Measurements from ENCODE around the gene INTS3.
"Not testable (repeated sequence)": the region's sequence is repeated elsewhere in the genome, so short reads cannot be mapped to it uniquely, and the experiment has no call there.

INTS3 gene

GRCh38 chr1:153779781-153780541, 52.1 kb downstream of the INTS3 start:
- no peak for DNase-seq (ENCODE audit: low read depth)

- DNase-seq (ENCODE audit: low read depth): no peak
Measured at GRCh38 chr1:153780551-153780950, 52.7 kb downstream of the INTS3 start.

GRCh38 chr1:153782648-153783047, 54.8 kb downstream of the INTS3 start:
- DNase-seq (ENCODE audit: low read depth): not testable (repeated sequence)

DNA sequence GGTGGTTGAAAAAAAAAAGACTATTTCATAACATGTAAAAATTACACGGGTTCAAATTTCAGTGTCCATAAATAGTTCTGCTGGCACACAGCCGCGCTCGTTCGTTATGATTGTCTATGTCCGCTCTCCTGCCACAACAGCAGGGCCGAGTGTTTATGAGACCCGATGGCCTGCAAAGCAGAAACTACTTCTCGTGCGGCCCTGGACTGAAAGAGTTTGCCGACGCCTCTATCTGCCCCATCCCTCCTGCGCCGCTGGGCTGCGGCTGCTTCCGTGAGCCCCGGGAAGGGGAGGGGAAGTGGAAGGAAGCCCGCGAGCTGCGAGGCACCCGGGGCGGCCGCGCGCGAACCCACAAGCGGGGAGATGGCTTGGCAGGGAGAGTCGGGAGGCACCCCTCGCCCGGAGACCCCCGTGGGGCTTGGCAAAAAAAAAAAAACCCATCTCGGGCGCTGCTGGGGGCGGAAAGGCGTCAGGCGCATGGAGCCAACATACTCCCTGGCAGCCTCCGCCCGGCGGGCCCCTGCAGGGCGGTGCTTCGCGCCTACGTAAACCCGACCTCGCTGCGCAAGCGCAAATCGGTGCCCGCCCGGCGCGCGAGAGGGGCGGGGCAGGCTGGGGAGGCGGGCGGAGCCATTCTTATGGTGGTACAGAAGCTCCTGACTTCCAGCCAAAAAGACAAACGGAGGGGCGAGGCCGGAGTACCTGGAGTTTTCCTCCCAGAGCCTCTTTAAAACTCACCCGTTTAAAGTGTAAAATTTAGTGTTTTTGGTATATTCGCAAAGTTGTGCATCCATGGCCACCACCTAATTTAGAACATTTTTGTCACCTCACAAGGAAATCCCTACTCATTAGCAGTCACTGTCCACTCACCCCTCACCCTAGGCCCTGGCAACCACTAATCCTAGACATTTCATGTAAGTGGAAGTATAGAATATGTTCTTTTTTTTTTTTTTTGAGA, 55.7 kb downstream of the INTS3 start:
- peak; percentile 87 for DNase-seq (ENCODE audit: low read depth)

- DNase-seq (ENCODE audit: low read depth): no peak
Measured at GRCh38 chr1:153786038-153786790, 58.4 kb downstream of the INTS3 start.

DNA sequence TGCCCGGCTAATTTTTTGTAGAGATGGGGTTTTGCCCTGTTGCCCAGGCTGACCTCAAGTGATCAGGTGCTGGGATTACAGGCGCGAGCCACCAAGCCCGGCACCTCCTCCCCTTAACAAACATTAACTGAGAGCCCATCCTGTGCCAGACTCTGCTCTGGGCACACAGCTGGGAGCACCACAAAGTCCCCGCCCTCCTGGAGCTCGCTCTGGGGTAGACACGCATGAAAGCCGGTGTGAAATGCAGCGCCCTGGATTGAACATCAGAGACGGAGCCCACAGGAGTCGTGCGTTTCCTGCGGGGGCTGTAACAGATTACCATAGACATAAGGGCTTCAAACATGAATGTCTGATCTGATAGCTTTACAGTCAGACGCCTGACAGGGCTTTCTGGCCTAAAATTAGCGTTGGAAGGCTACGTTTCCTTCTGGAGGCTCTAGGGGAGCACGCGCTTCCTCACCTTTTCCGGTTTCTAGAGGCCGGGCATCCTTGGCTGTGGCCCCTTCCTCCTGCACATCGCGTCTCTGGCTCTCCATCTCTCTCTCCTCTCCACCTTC, 61.7 kb downstream of the INTS3 start:
- DNase-seq (ENCODE audit: low read depth): no peak

DNA sequence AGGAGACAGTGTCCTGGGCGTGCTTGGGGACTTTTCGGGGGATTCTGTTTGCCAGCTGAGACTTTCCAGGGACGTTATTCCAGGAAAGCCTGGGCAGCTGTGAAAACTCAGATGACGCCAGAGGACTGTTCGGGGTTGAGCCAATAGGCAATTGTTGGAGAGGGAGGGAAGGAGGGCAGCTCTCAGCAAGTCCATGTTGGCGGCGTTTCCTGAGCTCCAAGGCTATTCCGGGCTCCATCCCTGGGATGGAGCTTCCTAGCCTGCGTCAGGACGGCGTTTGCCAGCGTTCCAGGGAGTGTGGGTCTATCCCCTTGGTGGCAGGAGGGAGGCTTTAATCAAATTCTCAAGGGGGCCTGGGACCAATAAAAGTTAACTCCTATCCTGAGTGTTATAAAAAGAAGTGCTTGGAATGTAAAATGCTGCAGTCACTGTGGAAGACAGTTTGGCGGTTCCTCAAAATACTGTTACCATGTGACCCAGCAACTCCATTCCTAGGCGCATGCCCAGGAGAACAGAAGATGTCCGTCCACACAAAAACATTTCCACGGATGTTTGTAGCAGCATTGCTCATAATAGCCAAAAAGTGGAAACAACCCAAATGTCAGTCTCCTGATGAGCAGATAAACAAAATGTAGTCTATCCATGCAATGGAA, 62.6 kb downstream of the INTS3 start:
- no peak for DNase-seq (ENCODE audit: low read depth)

DNA sequence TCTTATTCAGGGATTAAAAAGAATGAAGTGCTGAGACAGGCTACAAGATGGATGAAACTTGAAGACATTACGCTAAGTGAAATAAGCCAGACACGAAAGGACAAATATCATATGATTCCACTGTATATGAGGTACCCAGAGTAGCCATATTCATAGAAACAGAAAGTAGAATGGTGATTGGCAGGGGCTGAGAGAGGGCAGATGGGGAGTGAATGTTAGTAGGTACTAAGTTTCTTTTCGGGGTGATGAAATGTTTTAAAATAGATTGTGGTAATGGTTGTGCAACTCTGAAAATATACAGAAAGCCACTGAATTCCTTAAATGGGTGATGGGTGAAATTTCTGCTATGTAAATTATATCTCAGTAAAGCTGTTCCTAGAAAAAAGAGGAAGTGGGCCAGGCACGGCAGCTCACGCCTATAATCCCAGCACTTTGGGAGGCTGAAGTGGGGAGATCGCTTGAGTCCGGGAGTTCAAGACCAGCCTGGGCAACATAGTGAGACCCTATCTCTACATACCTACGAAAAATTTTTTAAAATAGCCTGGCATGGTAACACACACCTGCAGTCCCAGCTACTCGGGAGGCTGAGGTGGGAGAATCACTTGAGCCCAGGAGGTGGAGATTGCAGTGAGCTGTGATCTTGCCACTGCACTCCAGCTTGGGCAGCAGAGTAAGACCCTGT, 63.3 kb downstream of the INTS3 start:
- no peak for DNase-seq (ENCODE audit: low read depth)

GRCh38 chr1:153791648-153792253, 63.9 kb downstream of the INTS3 start:
- no peak for DNase-seq (ENCODE audit: low read depth)

DNA sequence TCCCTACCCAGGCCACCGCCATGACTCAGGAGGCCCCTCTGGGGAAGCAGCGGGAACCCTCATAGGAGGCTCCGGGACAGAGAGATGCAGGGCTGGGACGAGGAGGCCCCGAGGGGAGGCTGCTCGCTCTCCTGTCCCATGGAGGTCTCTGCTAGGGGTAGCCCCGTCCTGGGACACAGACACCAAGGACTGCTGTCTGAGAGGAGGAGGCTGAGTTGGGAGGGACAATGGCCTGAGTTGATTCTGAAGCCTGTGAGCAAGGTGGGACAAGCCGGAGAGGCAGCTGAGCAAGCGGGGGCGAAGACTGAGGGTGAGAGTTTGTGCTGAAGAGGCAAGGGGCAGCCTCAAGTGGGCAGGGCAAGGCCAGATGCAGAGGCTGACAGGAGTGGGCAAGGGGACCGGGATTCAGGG, 64.8 kb downstream of the INTS3 start:
- no peak for DNase-seq (ENCODE audit: low read depth)

- no peak for DNase-seq (ENCODE audit: low read depth)
Measured at GRCh38 chr1:153793261-153793972, 65.6 kb downstream of the INTS3 start.

- DNase-seq (ENCODE audit: low read depth): no peak
Measured at GRCh38 chr1:153793973-153794615, 66.2 kb downstream of the INTS3 start.

GRCh38 chr1:153794624-153795329, 66.9 kb downstream of the INTS3 start:
- DNase-seq (ENCODE audit: low read depth): no peak

- DNase-seq (ENCODE audit: low read depth): no peak
Measured at GRCh38 chr1:153795330-153795837, 67.5 kb downstream of the INTS3 start.

DNA sequence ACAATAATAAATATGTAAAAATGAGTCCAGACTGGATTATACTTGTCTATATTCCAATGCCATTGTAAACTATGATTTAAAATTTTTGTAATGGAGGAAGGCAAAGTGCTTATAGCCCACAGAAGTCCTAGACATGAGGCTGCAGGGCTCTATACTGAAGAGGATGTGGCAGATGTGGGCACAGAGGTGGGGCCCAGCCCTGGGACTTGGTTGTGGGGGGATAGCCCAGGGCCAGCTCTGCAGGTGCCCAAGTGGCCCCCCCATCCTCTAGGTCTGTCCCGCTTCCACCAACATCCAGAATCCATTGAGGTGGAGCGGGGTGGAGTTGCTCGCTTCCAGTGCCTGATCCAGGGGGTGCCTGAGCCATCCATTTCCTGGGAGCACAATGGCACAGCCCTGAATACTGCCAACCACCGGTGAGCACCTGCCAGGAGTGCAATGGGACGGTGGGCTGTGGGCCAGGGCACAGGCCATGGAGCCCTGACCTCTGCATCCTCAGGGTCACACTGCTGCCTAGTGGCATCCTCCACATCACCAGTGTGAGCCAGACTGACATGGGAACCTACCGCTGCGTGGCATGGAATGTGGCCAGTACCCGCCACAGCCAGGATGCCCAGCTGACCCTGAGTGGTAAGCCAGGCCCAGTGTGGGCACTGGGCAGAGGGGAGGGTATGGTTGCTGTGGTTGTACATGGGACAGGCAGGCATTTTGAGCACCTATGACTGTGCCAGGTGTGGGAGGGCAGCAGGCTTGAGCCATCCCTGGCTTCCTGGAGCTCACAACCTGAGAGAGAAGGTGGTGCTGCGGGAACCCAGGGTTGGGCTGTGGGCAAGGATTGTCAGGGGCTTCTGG, 68.3 kb downstream of the INTS3 start:
- DNase-seq (ENCODE audit: low read depth): no peak

DNA sequence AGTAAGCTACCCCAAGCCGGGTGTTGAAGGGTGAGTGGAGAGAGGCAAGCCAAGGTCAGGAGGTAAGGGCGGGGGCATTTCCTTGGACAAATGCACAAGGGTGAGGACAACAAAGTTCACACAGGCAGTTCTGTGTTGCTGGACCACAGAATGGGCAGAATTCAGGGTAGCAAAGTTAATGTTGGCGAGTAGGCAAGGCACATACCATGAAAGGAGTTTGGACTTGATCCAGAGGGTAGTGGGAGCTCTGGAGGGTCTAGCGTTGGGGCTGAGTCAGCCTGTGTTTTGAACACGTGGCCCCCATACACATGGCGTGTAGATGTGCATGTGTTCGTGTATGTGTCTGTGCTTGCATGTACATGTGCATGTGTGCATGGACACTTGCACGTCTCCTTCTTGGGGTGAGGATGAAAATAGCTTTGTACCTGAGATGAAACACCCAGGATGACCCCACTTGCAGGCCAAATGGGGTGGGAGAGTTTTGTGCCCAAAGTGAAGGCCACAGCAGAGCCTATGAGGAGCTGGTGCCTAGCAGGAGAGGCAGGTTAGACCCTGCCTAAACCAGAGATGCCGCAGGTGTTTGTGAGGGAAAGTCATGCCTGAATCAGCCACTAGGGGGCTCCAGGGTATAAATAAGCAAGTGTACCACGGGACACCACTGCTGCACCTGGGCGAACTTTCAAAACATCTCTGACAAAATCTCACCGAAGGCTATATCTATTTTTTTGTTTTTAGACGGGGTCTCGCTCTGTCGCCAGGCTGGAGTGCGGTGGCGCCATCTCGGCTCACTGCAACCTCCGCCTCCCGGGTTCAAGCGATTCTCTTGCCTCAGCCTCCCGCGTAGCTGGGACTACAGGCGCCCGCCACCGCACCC, 69.2 kb downstream of the INTS3 start:
- DNase-seq (ENCODE audit: low read depth): peak; percentile 78

- DNase-seq (ENCODE audit: low read depth): no peak
Measured at GRCh38 chr1:153798468-153798780, 70.6 kb downstream of the INTS3 start.

Data from stimulated activated CD8-positive, alpha-beta memory T cell treated with anti-CD3 and anti-CD28 coated beads, Interleukin-15, amount 100 ng/mL, for 1 hour (primary cell).